ENCODE results near the gene PLCB1.

PLCB1 gene

DNA sequence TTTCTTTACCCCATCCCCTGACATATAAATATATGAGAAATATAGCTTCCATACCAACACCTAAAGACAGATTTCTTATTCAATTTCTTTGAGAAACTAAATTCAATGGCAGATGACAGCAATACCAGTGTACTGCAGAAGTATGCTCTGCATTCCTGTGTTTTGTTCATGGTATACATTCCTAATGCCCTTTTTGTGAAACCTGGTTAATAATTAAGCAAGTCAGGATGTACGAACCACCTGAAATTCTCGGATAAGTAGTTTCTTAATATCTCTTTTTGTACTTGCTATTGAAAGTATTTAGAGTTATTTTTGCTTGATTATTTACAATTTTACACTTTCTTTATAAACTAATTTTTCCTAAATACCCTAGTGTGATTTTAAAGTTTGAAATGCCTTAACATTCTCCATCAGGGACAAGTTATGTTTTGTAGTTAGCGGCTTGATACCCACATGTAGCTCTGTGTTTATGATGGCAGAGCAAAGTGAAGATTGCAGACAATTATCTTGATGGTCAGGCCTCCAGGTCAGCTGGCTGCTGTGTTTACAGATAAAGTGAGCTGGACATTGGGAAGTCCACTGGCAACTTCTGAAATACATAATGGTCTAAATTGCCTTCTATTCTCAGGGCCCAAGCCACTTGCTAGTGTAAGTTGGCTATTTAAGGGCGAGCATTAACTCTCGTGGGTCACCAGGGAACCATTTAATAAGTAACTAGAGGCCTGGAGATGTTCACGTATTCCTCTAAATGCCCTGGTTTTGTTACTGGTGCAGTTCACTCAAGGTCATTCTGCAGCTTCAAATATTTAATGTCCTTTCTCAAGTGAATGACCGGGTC is 58.2 kb downstream of the PLCB1 start:
- DNase-seq (ENCODE audit: low spot score), result no peak
- TF ChIP-seq CTCF (IDR thresholded peaks at IDR 0.05), result no peak
- no peak overlapping the region for H3K4me3 ChIP-seq
- H3K27ac ChIP-seq, result no peak overlapping the region

GRCh38 chr20:8194721-8195120 is 62.7 kb downstream of the PLCB1 start:
- Histone ChIP-seq H3K4me3 (no peak overlapping the region), H3K27ac (no peak overlapping the region)
- no peak for DNase-seq (ENCODE audit: low spot score)
- TF ChIP-seq CTCF (IDR thresholded peaks at IDR 0.05), result no peak

GRCh38 chr20:8196096-8196495 is 64.0 kb downstream of the PLCB1 start:
- no peak for TF ChIP-seq CTCF (IDR thresholded peaks at IDR 0.05)
- DNase-seq (ENCODE audit: low spot score), result no peak
- Histone ChIP-seq H3K27ac (no peak overlapping the region), H3K4me3 (no peak overlapping the region)

DNA sequence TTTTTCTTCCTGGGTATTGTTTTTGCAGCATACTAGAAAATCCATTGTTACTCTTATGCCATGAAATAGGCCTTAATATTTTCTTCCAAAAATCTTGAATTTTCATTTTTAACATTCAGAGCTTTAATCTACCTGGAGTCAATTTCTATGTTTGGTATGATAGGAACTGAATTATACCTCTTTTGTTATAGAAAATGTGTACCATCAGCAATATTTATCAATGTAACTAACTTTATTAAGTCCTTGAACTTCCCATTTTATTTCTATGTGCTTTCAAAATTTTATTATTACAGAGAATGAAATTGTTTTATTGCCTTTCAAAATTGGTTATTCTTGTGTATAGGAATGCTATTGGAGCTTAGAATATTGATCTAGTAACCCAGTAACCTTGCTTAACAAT is 68.2 kb downstream of the PLCB1 start:
- H3K27ac ChIP-seq, result no peak overlapping the region
- TF ChIP-seq CTCF (IDR thresholded peaks at IDR 0.05), result no peak
- no peak overlapping the region for H3K4me3 ChIP-seq
- DNase-seq (ENCODE audit: low spot score), result no peak

DNA sequence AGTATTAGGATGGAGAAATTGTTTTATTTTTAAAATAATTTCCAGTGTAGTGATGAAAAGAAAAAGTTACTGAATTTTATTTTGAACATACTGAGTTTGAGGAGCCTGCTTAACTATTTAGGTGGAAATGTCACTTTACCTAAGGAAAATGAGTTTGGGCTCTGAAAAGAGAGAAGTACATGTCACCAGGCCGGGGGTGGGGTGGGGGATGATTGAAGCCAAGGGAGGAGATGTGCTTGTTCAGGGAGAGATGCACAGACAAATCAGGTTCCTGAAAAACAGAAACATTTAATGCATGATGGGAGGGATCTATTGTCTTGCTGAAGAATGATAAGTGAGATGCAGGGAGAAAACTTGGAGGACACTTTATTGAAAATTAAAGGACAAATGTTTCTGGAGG is 71.3 kb downstream of the PLCB1 start:
- no peak overlapping the region for H3K27ac ChIP-seq
- no peak for DNase-seq (ENCODE audit: low spot score)
- H3K4me3 ChIP-seq, result no peak overlapping the region
- TF ChIP-seq CTCF (IDR thresholded peaks at IDR 0.05), result no peak

GRCh38 chr20:8205996-8206395 is 73.9 kb downstream of the PLCB1 start:
- TF ChIP-seq CTCF (IDR thresholded peaks at IDR 0.05), result no peak
- Histone ChIP-seq H3K27ac (no peak overlapping the region), H3K4me3 (no peak overlapping the region)
- no peak for DNase-seq (ENCODE audit: low spot score)

GRCh38 chr20:8208226-8208625 is 76.2 kb downstream of the PLCB1 start:
- Histone ChIP-seq H3K4me3 (no peak overlapping the region), H3K27ac (no peak overlapping the region)
- TF ChIP-seq CTCF (IDR thresholded peaks at IDR 0.05), result no peak
- no peak for DNase-seq (ENCODE audit: low spot score)
